NCI-H1417 treated with DMSO at 0.1 percent for 48 hours (cell line): Measurements from ENCODE around the gene THSD7A.
A peak's percentile ranks its signal among the peaks of the same experiment; 100 is the strongest.

Source experiments
- DNase-seq: peaks from one replicate; lab custom pipeline; 2025; lab: John Stamatoyannopoulos, UW

The THSD7A gene

GRCh38 chr7:11810043-11810625 is 21.9 kb downstream of the THSD7A start:
- DNase-seq, result no peak

GRCh38 chr7:11807000-11807399 is 25.0 kb downstream of the THSD7A start:
- DNase-seq, result no peak

DNA sequence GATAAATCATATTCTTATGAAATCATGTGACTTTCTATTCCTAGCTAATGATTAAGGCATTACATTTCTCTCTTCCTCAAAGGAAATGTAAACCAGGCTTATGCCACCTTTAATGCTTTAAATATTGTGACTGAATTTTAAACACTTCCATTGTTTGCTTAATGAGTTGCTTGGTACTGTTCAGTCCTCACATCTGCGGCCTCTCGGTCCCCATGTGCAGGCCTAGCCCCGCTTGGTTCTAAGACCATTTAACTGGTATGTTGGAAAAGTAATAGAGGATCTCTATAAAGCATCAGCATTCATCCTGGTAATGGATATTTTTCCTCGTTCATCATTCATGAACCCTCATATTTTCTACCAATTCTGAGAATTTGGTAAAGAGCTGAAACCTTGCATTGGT is 27.4 kb downstream of the THSD7A start:
- DNase-seq, result no peak

DNA sequence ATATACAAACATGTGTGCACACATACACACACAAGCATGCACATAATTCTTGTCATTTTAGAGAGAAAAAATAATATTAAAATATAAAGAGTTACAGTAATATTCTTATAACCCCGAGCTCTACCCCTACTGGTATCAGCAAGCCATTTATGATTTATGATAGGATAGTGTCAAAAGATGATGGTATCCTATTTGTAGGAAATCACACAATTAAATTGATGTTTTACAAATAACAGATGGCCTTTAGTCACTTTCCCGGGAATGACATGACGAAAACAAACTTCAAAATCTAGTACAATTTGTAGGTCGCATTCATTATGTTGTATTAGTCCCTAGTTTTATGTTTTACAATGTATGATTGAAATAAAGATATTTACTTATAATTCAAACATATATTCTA is 36.8 kb downstream of the THSD7A start:
- DNase-seq, result no peak

- DNase-seq, result no peak
These were observed 39.8 kb downstream of the THSD7A start for GRCh38 chr7:11792166-11792565.

DNA sequence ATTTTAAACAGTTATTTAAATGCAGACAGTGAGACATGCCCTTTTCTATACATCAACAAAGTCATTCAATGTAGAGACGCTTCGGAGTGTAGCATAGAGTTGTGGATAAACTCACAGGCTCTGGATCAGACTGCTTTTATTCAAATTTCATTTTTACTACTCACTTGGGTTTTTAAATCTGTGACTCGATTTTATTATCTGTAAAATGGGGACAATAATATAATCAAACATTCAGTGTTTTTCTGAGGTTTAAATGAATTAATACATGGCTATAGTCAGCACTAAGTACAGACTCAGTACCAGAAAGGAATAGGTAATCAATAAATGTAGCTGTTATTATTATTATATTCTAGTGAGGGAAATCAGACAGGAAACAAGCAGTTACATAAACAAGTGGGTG is 43.4 kb downstream of the THSD7A start:
- DNase-seq, result no peak

- DNase-seq, result no peak
These were observed 44.5 kb downstream of the THSD7A start for GRCh38 chr7:11787534-11787933.

DNA sequence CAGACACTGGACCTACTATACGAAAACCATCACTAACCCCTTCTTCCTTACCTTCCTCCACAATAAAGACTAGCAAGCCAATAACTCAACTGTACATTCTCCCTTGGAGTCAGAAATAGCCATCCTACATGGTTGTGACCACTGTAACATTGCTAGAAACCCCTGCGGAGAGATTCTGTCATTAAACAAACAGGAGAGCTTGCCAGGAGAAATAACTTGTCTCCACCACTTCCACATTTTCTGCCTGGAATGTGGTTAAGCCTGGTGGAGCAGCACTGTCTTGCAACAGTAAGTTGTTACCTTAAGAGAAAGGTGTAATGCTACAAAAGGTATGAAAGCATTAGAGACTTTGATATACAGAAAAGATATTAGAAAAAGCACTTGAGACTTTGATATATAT is 45.8 kb downstream of the THSD7A start:
- no peak for DNase-seq

- DNase-seq, result no peak
These were observed 47.0 kb downstream of the THSD7A start for GRCh38 chr7:11784769-11785536.

DNA sequence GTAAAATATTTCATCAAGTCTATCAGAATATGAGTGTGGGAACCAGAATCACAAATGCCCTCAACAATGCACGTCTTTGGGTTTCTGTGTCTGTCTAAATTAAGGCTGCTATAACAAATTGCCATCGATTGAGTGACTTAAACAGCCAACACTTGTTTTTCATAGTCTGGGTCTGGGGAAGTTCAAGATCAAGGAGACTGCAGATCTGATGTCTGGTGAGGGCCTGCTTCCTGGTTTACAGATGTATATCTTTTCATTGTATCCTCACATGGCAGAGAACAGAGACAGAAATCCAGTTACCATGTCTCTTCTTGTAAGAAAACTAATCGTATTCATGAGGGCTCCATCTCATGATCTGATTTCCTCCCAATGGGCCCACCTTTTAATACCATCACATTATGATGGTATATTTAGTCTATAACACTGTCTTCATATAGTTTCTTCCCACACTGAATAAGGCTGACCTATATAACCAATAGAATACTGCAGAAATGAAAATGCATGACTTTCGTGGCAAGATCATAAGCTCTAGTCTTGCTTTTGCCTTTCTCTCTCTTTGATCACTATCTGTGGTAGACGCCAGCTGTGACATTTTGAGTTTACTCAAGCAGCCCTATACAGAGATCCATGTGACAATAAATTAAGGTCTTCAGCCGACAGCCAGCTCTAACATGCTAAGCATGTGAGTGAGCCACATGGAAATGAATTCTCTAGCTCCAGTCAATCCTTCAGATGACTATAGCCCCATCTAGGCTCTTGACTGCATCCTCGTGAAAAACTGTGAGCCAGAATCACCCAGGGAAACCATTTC is 51.9 kb downstream of the THSD7A start:
- DNase-seq, result no peak

- no peak for DNase-seq
These were observed 56.0 kb downstream of the THSD7A start for GRCh38 chr7:11776039-11776438.

DNA sequence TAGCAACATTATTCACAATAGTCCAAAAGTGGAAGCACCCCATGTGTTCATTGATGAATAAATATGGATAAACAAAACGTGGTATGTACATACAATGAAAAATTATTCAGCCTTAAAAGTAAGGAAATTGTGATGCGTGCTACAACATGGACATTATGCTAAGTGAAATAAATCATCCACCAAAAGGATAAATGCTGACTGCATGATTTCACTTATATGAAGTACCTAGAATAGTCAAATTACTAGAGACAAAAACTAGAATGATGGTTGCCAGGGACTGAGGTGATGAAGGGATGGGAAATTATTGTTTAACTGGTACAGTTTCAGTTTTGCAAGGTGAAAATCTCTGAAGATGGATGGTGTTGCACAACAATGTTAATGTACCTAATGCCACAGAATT is 56.6 kb downstream of the THSD7A start:
- DNase-seq, result no peak

- DNase-seq, result no peak
These were observed 63.7 kb downstream of the THSD7A start for GRCh38 chr7:11768263-11768662.

GRCh38 chr7:11767148-11767547 is 64.8 kb downstream of the THSD7A start:
- DNase-seq, result no peak

DNA sequence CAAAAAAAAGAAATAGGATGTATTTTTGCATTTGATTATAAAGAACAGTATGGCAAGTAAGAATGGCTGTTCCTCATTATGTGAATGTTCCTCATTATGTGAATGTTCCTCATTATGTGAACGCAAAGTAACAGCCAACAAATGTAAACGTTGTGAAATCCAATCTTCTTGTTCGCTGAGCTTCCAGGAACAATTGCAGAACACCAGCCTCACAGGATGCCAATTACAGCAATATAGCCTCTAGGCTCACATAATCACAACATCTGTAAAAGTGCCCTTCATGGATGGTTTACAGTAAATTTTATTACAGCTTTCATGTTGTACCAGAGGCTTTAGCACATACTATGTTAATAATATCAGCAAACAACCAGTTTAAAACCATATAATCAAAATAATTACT is 71.6 kb downstream of the THSD7A start:
- DNase-seq, result peak; percentile 94

DNA sequence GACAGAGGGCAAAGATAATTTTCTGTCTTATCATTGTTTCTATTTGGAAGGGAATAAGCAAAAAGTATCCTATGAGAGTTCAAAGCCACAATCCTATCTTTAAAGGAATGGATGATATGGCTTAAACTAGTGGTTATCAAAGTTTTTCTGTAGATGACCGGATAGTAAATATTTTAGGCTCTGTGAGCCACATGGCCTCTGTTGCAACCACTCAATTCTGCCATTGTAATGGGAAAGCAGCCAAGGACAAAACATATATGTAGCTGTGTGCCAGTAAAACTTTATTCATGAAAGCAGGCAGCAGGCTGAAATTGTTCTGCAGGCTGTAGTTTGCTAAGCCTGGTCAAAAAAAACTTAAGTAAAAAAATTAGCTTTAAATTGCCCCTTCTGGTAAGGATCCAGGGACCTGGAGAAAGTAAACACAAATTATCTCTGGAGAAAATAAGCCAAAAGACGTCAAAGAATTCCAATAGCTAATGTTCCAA is 73.3 kb downstream of the THSD7A start:
- DNase-seq, result no peak

DNA sequence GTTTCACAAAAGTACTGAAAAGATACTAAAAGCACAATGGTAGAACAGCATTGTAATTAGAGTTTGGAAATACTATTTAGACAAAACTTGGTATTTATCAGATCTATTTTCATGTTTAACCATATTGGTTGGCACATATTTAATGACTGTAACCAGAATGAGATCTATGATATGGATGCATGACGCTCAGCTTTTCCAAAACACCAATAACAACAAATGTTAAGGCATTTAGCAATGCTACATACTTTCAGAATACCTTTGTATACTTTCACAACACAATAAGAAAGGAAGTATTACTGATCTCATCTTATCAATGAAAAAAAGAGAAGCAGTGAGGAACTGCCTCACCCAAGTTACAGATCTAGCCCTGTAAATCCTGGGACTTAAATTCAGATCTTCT is 74.8 kb downstream of the THSD7A start:
- DNase-seq, result no peak

DNA sequence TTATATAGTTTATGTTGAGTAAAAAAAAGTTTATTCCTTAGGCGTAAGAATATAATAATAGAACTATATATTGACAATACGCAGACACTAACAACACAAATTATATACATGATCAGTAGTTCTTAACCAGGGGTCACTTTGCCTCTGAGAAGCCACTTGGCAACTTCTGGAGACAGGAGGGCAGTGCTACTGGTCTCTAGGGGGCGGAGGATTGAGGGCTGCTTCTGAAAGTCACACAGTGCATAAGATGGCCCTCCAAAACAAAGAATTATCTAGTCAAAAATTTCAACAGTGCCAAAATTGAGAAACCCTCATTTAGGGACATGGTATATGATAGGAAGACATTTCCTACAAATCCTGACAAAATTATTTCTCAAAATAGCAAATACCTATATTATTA is 77.1 kb downstream of the THSD7A start:
- DNase-seq, result no peak

GRCh38 chr7:11754123-11754522 is 77.9 kb downstream of the THSD7A start:
- DNase-seq, result no peak

DNA sequence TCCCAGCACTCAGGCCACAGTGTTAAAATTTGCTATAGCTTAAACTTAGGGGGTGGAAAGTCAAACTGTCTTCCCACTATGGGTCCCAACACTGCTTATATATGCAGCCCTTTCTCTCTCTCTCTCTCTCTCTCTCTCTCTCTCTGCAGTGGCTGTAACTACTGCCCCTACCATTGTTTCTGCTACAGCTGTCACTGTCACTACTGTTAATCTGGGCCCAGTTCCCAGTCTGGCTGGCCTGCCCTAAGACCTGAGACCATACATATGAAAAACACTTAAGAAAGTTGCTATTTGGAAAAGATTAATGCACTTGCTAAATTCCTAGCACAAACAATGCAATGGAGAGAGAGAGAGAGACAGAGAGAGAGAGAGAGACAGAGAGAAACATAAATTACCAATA is 78.6 kb downstream of the THSD7A start:
- DNase-seq, result no peak

DNA sequence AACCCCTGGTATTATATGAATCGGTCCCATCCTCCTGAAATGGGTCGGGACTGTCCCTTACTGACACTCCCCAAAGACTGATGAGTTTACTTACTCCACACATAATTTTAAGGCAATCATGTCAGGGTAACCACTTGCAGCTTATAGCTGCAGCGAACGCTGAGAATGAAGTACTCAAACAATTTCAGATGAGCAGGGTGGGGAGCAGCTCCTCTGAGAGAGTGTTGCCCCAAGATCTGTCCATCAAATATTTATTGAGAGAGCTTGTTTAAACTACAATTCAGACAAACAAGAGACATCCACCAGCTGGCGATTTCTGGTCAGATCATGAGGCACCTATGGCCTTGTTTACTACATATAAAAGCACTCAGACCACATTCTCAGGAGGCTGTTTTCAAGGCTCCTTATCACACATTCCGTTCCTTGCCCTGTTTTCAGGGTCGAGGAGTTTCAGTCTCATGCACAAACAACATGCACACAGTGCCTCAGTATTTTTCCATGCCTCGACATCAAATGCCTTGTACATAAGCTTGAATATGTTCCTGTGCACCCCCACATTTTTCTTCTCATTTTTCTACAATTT is 80.1 kb downstream of the THSD7A start:
- no peak for DNase-seq

DNA sequence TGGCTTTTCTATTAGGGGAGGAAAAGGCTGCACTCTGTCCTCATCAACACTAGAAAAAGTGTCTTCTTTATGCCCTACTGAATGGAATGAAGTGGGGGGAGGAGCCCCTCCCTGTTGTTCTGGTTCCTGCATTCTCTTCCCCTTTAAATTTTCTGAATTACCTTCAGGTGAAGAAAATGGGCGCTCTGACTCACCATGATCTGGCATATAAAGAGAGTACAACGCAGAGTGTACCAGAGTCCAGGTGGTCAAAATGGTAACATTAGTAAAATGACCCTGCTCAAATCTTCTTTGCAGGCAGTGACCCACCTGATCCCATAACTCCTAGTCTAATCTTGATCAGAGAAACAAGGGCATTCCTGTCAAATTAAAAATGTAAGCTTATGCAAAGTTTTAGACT is 80.7 kb downstream of the THSD7A start:
- DNase-seq, result no peak

- no peak for DNase-seq
These were observed 81.8 kb downstream of the THSD7A start for GRCh38 chr7:11750191-11750590.
